ENCODE results near the gene GRM3. TPM values are rescaled to one million over a fixed set of nuclear protein-coding genes. Genes with fewer than 3 reads are reported as not detected.

Gene GRM3
- polyA plus RNA-seq, 1 of the 3 experiments (the other 2 are of a cell fraction) = not detected

GRCh38 chr7:86692755-86693154, 49.0 kb downstream of the GRM3 start:
- CTCF ChIA-PET = interaction anchor here (0.6 kb wide), 1 partner anchor 177 kb away, joined by 3 read pairs; no protein-coding TSS in a partner anchor
- Histone ChIP-seq H3K4me1 (ENCODE audit: control insufficient read depth in 1 of 2, insufficient read depth in 2 of 2, low read depth in 1 of 2, low read length in 1 of 2) (no peaks in the 10 kb centered on the region), H3K27ac (ENCODE audit: low read depth in 2 of 2, low read length in 1 of 2) (no peak overlapping the region), H3K79me2 (ENCODE audit: insufficient read depth) (no peaks in the 10 kb centered on the region), H3K27me3 (ENCODE audit: insufficient read depth) (no peaks in the 10 kb centered on the region), H4K20me1 (ENCODE audit: insufficient read depth) (no peaks in the 10 kb centered on the region), H3K4me2 (no peak overlapping the region), H3K36me3 (replicated peaks in 1 of 2; ENCODE audit: control insufficient read depth in 1 of 2, insufficient read depth in 2 of 2, low read length in 1 of 2) (no peaks in the 10 kb centered on the region), H3K4me3 (ENCODE audit: low read depth in 2 of 2, low read length in 1 of 2) (no peak overlapping the region), H3K9ac (no peak overlapping the region), H3K9me2 (peaks cover 3% of the 10 kb centered on the region; the same call in 1 of the 2 replicates), H3F3A (replicated peaks; ENCODE audit: insufficient read depth) (no peaks in the 10 kb centered on the region), H2AFZ (ENCODE audit: low read depth) (no peak overlapping the region), H3K9me3 (no peaks in the 10 kb centered on the region)
- POLR2A ChIA-PET = no interaction called here
- DNase-seq = no peak
- 3% methylated on average over 2 of the region's 2 CpGs for WGBS (ENCODE audit: low lambda C conversion rate)
- TF ChIP-seq EP300 (IDR thresholded peaks at IDR 0.05; ENCODE audit: borderline replicate concordance in 1 of 2, low read depth in 1 of 2, low read length in 1 of 2) (no peak), REST (IDR thresholded peaks at IDR 0.05; ENCODE audit: low read depth, low read length) (peak; percentile 67)

- H3K9me2 ChIP-seq = no peaks in the 10 kb centered on the region
- no peak overlapping the region for H2AFZ ChIP-seq (ENCODE audit: low read depth)
- ChIA-PET CTCF (no interaction called here), POLR2A (no interaction called here)
- no peaks in the 10 kb centered on the region for H3K9me3 ChIP-seq
- DNase-seq = no peak
- no peaks in the 10 kb centered on the region for H3K4me1 ChIP-seq (ENCODE audit: control insufficient read depth in 1 of 2, insufficient read depth in 2 of 2, low read depth in 1 of 2, low read length in 1 of 2)
- no peaks in the 10 kb centered on the region for H3K79me2 ChIP-seq (ENCODE audit: insufficient read depth)
- no peaks in the 10 kb centered on the region for H3K27me3 ChIP-seq (ENCODE audit: insufficient read depth)
- H4K20me1 ChIP-seq (ENCODE audit: insufficient read depth) = no peaks in the 10 kb centered on the region
- WGBS (ENCODE audit: low lambda C conversion rate) = 5% methylated on average over 1 of the region's 1 CpG
- H3K4me2 ChIP-seq = no peak overlapping the region
- no peak overlapping the region for H3K27ac ChIP-seq (ENCODE audit: low read depth in 2 of 2, low read length in 1 of 2)
- H3K36me3 ChIP-seq (replicated peaks in 1 of 2; ENCODE audit: control insufficient read depth in 1 of 2, insufficient read depth in 2 of 2, low read length in 1 of 2) = no peaks in the 10 kb centered on the region
- no peak overlapping the region for H3K9ac ChIP-seq
- no peak for TF ChIP-seq FOSL2 (IDR thresholded peaks at IDR 0.05; ENCODE audit: borderline replicate concordance, low read depth)
- no peak for TF ChIP-seq IRF3 (IDR thresholded peaks at IDR 0.05; ENCODE audit: low read depth, low read length)
- no peak for TF ChIP-seq GATA2 (CRISPR knock-in tag; IDR thresholded peaks at IDR 0.05)
- TF ChIP-seq FOXM1 (IDR thresholded peaks at IDR 0.05; ENCODE audit: low read depth) = no peak
- TF ChIP-seq ELF1 (IDR thresholded peaks at IDR 0.05) = no peak
- TF ChIP-seq MXI1 (IDR thresholded peaks at IDR 0.05; ENCODE audit: low read depth, low read length) = no peak
- no peak for TF ChIP-seq MEF2A (IDR thresholded peaks at IDR 0.05; ENCODE audit: borderline replicate concordance, low read depth)
- TF ChIP-seq REST (IDR thresholded peaks at IDR 0.05; ENCODE audit: low read depth, low read length) = no peak
- no peak for TF ChIP-seq NFIC (IDR thresholded peaks at IDR 0.05; ENCODE audit: borderline replicate concordance)
- TF ChIP-seq NRF1 (IDR thresholded peaks at IDR 0.05; ENCODE audit: low read depth, low read length) = no peak
- no peak for TF ChIP-seq GABPA (IDR thresholded peaks at IDR 0.05; ENCODE audit: low read depth)
- TF ChIP-seq SMC3 (IDR thresholded peaks at IDR 0.05; ENCODE audit: low read depth, low read length) = no peak
- TF ChIP-seq RAD21 (IDR thresholded peaks at IDR 0.05; ENCODE audit: low read length) = no peak
- no peak for TF ChIP-seq RCOR1 (IDR thresholded peaks at IDR 0.05; ENCODE audit: low read length)
- TF ChIP-seq JUND (IDR thresholded peaks at IDR 0.05) = no peak
- no peaks in the 10 kb centered on the region for H3F3A ChIP-seq (replicated peaks; ENCODE audit: insufficient read depth)
- no peak overlapping the region for H3K4me3 ChIP-seq (ENCODE audit: low read depth in 2 of 2, low read length in 1 of 2)
These were observed 62.7 kb downstream of the GRM3 start for GRCh38 chr7:86706406-86706805.

Data from SK-N-SH (cell line).